RWPE1 (cell line): ENCODE data around the gene POU2F1.

Experiments
- CTCF ChIA-PET: fragments of 350-600 bp; sonication (Branson Sonifier 250); formaldehyde crosslinking; extraction: SDS; loops from one replicate; lab custom pipeline; 2021; lab: Yijun Ruan, JAX
- POLR2A ChIA-PET: fragments of 400-600 bp; formaldehyde crosslinking; extraction: SDS; loops from one replicate; lab custom pipeline; 2020; ENCODE audit warnings: antibody characterized with exemption; ENCODE audit not compliant: low non-redundant PET; lab: Yijun Ruan, JAX
- DNase-seq: peaks from one replicate; pipeline ENCODE4 v3.0.0; 2012; ENCODE audit warnings: low spot score
- H3K27ac ChIP-seq: fragments of 450-650 bp; 2 replicates; pipeline ENCODE4 v1.5.1; 2017
- TF ChIP-seq, protein P1 (sequence below): fragments of 450-650 bp; conservative IDR thresholded peaks from 2 replicates; pipeline ENCODE4 v1.5.1; 2017; ENCODE audit warnings: low read depth, mild to moderate bottlenecking

The POU2F1 gene

DNA sequence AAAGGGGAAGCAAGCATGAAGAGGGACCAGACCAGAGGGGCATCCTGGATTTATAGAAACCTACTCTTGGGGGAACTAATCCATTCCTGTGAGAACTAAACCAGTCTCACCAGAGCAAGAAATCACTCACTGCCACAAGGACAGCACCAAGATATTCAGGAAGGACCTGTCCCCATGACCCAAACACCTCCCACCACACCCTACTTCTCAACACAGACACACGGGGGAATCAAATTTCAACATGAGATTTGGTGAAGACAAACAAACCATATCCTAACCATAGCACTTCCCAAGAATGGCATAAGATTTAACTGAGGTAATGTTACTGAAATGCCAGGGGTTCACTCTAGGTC is 12.1 kb upstream of the POU2F1 start:
- DNase-seq: no peak
- H3K27ac ChIP-seq: no peak overlapping the region
- ChIA-PET POLR2A (no interaction called here), CTCF (no interaction called here)
- TF ChIP-seq, protein P1, sequence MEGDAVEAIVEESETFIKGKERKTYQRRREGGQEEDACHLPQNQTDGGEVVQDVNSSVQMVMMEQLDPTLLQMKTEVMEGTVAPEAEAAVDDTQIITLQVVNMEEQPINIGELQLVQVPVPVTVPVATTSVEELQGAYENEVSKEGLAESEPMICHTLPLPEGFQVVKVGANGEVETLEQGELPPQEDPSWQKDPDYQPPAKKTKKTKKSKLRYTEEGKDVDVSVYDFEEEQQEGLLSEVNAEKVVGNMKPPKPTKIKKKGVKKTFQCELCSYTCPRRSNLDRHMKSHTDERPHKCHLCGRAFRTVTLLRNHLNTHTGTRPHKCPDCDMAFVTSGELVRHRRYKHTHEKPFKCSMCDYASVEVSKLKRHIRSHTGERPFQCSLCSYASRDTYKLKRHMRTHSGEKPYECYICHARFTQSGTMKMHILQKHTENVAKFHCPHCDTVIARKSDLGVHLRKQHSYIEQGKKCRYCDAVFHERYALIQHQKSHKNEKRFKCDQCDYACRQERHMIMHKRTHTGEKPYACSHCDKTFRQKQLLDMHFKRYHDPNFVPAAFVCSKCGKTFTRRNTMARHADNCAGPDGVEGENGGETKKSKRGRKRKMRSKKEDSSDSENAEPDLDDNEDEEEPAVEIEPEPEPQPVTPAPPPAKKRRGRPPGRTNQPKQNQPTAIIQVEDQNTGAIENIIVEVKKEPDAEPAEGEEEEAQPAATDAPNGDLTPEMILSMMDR: no peak

DNA sequence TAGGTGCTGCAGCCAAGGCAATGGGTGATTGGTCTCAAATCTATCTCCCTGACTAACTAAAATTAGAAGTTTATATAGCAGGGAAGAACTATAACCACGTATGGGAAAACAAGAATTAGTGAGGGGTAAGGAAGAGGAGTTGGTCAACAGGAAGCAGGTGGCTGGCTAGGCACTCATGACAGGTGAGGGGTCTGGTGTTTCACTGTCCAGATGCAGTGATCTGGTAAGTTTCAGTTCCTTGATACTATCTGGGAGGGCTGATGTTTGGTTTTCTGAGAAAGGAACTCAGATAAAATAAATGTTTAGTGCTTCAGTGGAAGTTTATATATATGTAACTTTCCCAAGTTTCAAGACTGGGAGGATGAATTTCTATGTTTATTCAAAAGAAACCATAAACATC is 11.6 kb upstream of the POU2F1 start:
- no peak for DNase-seq
- ChIA-PET POLR2A (no interaction called here), CTCF (no interaction called here)
- H3K27ac ChIP-seq: no peak overlapping the region
- TF ChIP-seq, protein P1: no peak

DNA sequence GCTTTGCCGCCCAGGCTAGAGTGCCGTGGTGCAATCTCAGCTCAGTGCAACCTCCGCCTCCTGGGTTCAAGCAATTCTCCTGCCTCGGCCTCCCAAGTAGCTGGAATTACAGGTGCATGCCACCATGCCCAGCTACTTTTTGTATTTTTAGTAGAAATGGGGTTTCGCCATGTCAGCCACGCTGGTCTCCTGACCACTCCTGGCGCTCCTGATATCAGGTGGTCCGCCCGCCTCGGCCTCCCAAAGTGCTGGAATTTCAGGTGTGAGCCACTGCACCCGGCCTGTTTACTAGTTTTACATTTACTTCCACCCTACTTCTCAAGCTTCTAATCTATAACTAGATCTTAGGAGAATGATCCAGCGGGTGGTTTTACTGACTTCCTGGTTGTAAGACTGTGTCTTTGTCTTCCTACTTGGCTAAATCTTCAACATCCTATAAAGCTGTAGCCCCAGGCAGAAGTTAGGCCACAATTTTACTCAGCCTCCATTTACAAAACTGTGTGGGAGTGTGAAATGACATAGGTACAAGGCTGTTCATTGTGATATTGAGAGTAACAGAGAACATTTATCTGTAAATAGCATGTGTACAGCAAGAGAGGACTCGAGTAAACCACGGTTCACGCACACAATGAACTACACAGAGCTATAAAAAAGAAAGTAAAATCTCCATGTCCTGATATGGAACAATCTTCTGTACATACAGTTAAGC is 9.6 kb upstream of the POU2F1 start:
- ChIA-PET CTCF (no interaction called here), POLR2A (no interaction called here)
- H3K27ac ChIP-seq: no peak overlapping the region
- DNase-seq: no peak
- TF ChIP-seq, protein P1: no peak

DNA sequence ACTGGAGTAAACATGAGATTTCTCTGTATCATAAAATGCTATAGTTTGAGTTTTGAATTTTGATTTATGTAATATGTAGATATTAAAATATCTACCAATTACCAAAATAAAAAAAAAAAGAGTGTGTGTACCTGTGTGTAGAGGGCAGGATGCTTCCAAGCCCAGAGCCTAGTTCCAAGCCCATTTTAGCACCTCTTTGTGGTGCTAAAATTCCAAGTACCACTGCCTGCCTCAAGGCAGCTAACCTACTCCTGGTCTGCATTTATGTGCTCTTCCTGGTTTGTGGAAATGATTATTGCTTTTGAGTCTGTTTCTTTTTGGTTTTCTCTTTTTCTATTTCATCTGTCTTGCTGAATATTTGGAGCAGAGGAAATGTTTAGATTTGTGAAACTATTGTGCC is 8.7 kb upstream of the POU2F1 start:
- ChIA-PET POLR2A (no interaction called here), CTCF (no interaction called here)
- TF ChIP-seq, protein P1: no peak

DNA sequence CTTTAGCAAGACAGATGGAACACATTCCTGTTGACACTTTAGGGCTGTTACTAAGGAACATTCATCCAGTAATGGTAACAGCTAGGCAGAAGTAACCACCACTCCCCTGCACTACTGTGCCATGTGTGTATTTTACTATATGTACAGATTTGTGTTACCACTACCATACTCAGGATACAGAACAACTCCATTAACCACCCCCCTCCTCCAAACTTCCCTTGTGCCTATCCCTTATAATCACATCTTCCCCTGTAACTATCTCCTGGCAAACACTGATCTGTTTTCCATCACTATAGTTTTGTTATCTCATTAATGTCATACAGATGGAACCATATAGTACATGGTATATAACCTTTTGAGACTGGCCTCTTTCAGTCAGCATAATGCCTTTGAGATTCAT is 3.9 kb upstream of the POU2F1 start:
- ChIA-PET CTCF (interaction anchor here (0.7 kb wide), 1 partner anchor 140 kb away, joined by 4 read pairs; no protein-coding TSS in a partner anchor), POLR2A (no interaction called here)
- TF ChIP-seq, protein P1: no peak
- H3K27ac ChIP-seq: no peak overlapping the region
- no peak for DNase-seq

More for the DNA sequence above, 8.7 kb upstream of the POU2F1 start:
- H3K27ac ChIP-seq: no peak overlapping the region
- no peak for DNase-seq

DNA sequence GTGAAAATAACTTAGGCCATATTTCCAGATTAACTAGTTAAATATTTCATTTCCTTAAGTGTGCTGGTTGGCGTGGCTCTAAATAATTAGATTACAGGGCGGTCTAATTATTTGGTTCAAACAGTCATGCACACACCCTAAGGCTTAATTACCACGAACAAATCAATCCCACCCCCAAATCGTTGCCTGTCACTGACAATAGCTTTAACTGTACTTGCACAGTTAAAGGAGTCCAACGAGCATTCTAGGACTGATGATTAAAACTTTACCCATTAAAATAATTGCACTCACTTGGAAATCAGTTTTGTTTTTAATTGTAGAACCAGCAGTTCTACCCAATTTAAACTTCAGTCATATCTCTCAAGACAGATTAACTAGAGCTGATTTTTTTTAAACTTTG is 1.5 kb upstream of the POU2F1 start:
- no peak for DNase-seq
- CTCF ChIA-PET: interaction anchor here (0.7 to 1.0 kb wide), 2 partner anchors 80 to 152 kb away, joined by 4 to 8 read pairs; no protein-coding TSS in a partner anchor
- TF ChIP-seq, protein P1: no peak
- H3K27ac ChIP-seq: no peak overlapping the region
- POLR2A ChIA-PET: interaction anchor here (0.6 to 0.7 kb wide), 2 partner anchors 43 to 59 kb away, joined by 3 read pairs; no protein-coding TSS in a partner anchor
